ENCODE results near the gene SECTM1.

SECTM1 gene

DNA sequence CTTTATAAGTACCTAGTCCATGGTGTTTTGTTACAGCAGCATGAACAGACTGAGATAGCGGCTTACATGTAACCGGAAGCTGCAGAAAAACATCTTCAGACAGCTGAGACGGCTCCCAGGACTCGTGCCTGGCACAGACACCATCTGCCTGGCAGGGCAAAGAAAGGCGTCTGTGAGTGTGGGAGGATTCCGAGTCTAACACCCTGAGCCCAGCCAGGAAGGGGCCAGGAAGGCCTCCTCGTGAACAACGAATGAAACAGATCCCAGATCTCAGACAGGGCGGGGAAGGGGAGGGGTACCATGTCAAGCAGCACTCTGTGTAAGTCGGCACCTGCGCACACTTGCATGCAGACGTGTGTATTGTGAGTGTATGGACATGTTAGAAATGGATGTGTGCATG lies 55.7 kb downstream of the SECTM1 start:
- no peak for DNase-seq

DNA sequence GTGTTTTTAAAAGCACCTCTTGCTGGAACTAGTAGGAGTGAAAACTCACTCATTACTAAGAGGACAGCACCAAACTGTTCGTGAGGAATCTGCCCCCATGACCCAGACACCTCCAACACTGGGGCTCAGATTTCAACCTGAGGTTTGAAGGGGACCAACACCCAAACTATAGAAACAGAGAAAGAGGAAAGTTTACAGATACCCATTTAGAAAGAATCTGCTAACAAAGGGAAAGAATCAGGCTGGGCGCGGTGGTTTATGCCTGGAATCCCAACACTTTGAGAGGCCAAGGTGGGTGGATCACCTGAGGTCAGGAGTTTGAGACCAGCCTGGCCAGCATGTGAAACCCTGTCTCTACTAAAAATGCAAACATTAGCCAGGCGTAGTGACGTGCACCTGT lies 56.6 kb downstream of the SECTM1 start:
- no peak for DNase-seq

- DNase-seq = no peak
Measured at GRCh38 chr17:82275326-82275725, 58.2 kb downstream of the SECTM1 start.

DNA sequence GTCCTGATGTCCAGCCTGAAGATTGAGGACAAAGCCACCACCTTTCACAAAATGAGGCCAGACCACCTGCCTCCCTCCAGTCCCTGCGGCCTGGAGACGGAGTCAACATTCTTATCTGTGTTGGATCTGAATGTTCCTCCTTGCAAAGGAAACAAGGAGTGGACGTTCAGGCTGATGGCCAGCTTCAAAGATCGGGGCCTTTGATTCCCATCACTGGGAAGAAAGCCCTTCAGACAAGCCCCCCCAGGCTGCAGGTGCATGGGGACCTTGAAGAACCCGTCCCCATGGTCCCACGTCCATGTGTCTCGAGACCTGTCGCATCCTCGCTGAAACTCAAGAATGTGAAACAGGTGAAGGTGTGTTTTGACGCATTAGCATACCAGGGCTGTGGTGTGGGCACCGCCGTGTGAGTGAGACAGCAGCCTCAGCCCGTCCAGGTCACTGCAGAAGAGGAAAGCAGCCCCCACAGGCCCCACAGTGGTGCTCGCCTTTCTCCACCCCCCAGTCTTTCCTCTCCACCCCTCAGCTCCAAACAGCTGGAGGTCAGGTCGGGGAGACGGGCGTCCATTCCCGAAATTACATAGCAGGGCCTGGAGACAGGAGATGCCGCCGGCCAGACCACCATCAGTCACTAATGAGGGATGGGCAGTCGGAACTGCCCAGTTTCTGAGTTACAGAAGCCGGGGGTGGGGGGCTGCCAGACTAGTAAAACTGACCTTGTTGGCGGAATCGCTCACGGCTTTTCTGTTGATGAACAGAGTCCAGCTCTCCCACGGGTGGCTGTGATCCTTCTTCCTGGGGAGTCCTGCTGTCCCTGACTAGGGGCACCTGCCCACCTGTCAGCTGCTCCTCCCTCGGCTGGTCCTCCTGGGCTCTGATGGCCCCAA lies 59.2 kb downstream of the SECTM1 start:
- DNase-seq = no peak

DNA sequence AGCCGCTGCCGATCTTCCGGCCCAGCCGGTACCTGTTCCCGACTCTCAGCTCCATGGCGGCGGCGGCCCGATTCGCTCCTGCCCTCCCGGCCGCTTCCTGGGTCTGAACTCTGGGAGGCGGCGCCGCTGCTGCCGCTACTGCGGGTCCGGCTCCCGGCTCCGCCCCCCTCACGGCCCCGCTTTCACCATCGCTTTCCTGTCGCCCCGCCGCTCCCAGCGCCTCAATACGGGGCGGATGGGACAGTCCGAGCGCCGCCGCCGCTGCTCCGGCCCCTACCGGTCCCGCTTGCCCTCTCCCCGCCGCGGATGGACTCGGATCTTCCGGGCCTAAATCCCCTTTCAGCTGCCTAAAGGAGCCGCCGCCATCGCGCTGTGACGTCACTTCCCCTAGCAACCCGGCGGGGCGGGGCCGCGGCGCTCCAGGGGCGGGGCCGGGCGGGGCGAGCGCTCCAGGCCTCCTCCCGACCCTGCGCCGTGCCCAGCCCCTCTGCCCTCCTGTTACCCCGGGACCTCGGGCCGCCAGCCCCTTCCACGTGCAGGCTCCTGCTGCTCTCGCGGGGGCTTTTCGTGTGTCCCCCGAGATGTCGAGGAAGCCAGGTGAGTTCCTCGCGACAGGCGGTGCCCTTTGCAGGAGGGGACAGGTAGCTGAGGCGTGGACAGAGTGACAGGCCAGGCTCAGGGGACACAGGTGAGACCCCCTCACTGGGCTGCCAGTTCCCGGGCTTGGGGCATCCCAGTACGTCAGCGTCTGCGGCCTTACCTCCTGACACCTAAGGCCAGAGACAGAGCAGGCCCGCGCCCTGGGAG lies 60.0 kb downstream of the SECTM1 start, which contains the start of gene CSNK1D:
TSS of gene CSNK1D (minus strand) at position 374 of the 807 bp plus-strand sequence. CDS start at position 55, 319 bp downstream.
- peak; percentile 81 for DNase-seq

DNA sequence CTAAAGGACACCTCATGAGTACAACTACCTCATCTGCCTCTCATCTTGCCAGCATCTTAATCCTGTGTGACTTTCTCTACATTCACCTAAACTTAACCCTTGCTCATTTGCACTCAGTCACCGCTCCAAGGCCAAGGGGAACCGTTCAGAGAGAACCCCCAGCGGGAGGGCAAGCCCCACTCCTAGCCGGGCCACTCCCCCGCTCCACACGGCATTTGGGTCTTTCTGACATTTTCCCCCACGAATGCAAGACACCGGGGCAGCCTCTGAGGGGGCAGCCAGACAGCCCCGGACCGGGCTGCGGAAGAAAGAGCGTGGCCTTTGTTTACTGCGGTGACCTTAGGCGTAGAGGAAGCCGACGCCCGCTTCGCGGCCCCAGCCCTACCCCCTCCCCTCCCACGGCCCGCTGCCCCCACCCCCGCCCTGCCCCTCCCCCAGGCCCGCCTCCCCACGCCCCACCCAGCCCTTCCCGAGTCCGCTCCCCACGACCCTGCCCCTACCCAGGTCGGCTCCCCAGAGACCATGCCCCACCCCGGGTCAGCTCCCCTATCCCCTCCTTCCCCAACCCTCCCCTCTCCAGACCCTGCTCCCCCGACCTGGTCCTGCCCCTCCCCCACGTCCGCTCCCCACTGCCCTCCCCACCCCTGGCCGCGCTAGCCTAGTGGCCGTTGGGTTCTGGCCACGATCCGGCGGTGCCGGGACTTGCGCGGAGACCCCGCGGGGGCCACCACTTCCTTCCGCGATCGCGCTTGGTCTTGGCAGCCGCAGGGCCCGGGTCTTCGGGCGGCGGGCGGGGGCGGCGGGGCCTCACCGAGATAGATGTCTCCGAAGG lies 60.9 kb downstream of the SECTM1 start:
- no peak for DNase-seq

GRCh38 chr17:82271401-82271800 lies 62.2 kb downstream of the SECTM1 start:
- DNase-seq = no peak
